Measurements from ENCODE around the gene UNC119B.

UNC119B gene

GRCh38 chr12:120735181-120735580 is 24.9 kb downstream of the UNC119B start:
- no peak for DNase-seq
- H3K27me3 ChIP-seq (ENCODE audit: insufficient read depth, low read depth, severe bottlenecking), result no peaks in the 10 kb centered on the region
- no peak for TF ChIP-seq CTCF (IDR thresholded peaks at IDR 0.05; ENCODE audit: low read depth, low read length)
- no peaks in the 10 kb centered on the region for H3K9me3 ChIP-seq (ENCODE audit: severe bottlenecking)
- H3K27ac ChIP-seq, result no peak overlapping the region
- H3K36me3 ChIP-seq, result no peaks in the 10 kb centered on the region; the same call in 1 of the 2 replicates
- no peak overlapping the region for H3K4me3 ChIP-seq (ENCODE audit: low read depth, low read length)

GRCh38 chr12:120736404-120737331 is 26.4 kb downstream of the UNC119B start:
- H3K27ac ChIP-seq, result no peak overlapping the region
- no peak overlapping the region for H3K4me3 ChIP-seq (ENCODE audit: low read depth, low read length)
- TF ChIP-seq CTCF (IDR thresholded peaks at IDR 0.05; ENCODE audit: low read depth, low read length), result no peak
- H3K36me3 ChIP-seq, result no peaks in the 10 kb centered on the region
- H3K9me3 ChIP-seq (ENCODE audit: severe bottlenecking), result no peaks in the 10 kb centered on the region
- DNase-seq, result no peak
- no peaks in the 10 kb centered on the region for H3K27me3 ChIP-seq (ENCODE audit: insufficient read depth, low read depth, severe bottlenecking)

- H3K4me3 ChIP-seq (ENCODE audit: low read depth, low read length), result no peak overlapping the region
- no peak for DNase-seq
- H3K36me3 ChIP-seq, result no peaks in the 10 kb centered on the region
- no peaks in the 10 kb centered on the region for H3K27me3 ChIP-seq (ENCODE audit: insufficient read depth, low read depth, severe bottlenecking)
- no peaks in the 10 kb centered on the region for H3K9me3 ChIP-seq (ENCODE audit: severe bottlenecking)
- TF ChIP-seq CTCF (IDR thresholded peaks at IDR 0.05; ENCODE audit: low read depth, low read length), result peak; percentile 68
- H3K27ac ChIP-seq, result no peak overlapping the region
Measured at GRCh38 chr12:120737557-120738251, 27.4 kb downstream of the UNC119B start.

- H3K27ac ChIP-seq, result no peak overlapping the region
- H3K4me3 ChIP-seq (ENCODE audit: low read depth, low read length), result no peak overlapping the region
- no peaks in the 10 kb centered on the region for H3K36me3 ChIP-seq
- no peaks in the 10 kb centered on the region for H3K9me3 ChIP-seq (ENCODE audit: severe bottlenecking)
- no peaks in the 10 kb centered on the region for H3K27me3 ChIP-seq (ENCODE audit: insufficient read depth, low read depth, severe bottlenecking)
- no peak for TF ChIP-seq CTCF (IDR thresholded peaks at IDR 0.05; ENCODE audit: low read depth, low read length)
- no peak for DNase-seq
Measured at GRCh38 chr12:120738252-120739030, 28.2 kb downstream of the UNC119B start.

GRCh38 chr12:120739031-120739762 is 28.9 kb downstream of the UNC119B start:
- no peak for TF ChIP-seq CTCF (IDR thresholded peaks at IDR 0.05; ENCODE audit: low read depth, low read length)
- H3K36me3 ChIP-seq, result no peaks in the 10 kb centered on the region
- H3K27me3 ChIP-seq (ENCODE audit: insufficient read depth, low read depth, severe bottlenecking), result no peaks in the 10 kb centered on the region
- no peak overlapping the region for H3K4me3 ChIP-seq (ENCODE audit: low read depth, low read length)
- H3K27ac ChIP-seq, result no peak overlapping the region
- no peak for DNase-seq
- H3K9me3 ChIP-seq (ENCODE audit: severe bottlenecking), result no peaks in the 10 kb centered on the region

All from WERI-Rb-1 (cell line).